ENCODE measurements around the gene C19orf85.
"Not testable (repeated sequence)": the region's sequence is repeated elsewhere in the genome, so short reads cannot be mapped to it uniquely, and the experiment has no call there.

Gene C19orf85

GRCh38 chr19:55437410-55437809 is 27.1 kb downstream of the C19orf85 start:
- peak; percentile 56 for FAIRE-seq

- FAIRE-seq, result no peak
Measured at GRCh38 chr19:55436847-55437246, 27.7 kb downstream of the C19orf85 start.

- FAIRE-seq, result no peak
Measured at GRCh38 chr19:55435020-55435419, 29.5 kb downstream of the C19orf85 start.

- no peak for FAIRE-seq
Measured at GRCh38 chr19:55434356-55434919, 30.1 kb downstream of the C19orf85 start.

GRCh38 chr19:55433292-55433691 is 31.3 kb downstream of the C19orf85 start:
- FAIRE-seq, result no peak

- no peak for FAIRE-seq
Measured at GRCh38 chr19:55432241-55432959, 32.2 kb downstream of the C19orf85 start.

- FAIRE-seq, result no peak
Measured at GRCh38 chr19:55431183-55431582, 33.4 kb downstream of the C19orf85 start.

- FAIRE-seq, result no peak
Measured at GRCh38 chr19:55426042-55426441, 38.5 kb downstream of the C19orf85 start.

GRCh38 chr19:55424518-55424917 is 40.0 kb downstream of the C19orf85 start:
- no peak for FAIRE-seq

GRCh38 chr19:55423225-55424005 is 41.1 kb downstream of the C19orf85 start:
- no peak for FAIRE-seq

GRCh38 chr19:55421281-55421680 is 43.3 kb downstream of the C19orf85 start:
- FAIRE-seq, result not testable (repeated sequence)

GRCh38 chr19:55419624-55420236 is 44.8 kb downstream of the C19orf85 start:
- FAIRE-seq, result no peak

GRCh38 chr19:55419103-55419502 is 45.4 kb downstream of the C19orf85 start:
- FAIRE-seq, result no peak

GRCh38 chr19:55418185-55418584 is 46.4 kb downstream of the C19orf85 start:
- peak; percentile 46 for FAIRE-seq

Data from TTC549 (cell line).